Testis (tissue), 2 donors: ENCODE results near the gene RSL1D1.

Experiments used
- POLR2A ChIP-seq: fragments of 450-650 bp; IDR thresholded peaks from one replicate; pipeline ENCODE4 v1.6.1; 2017; ENCODE audit warnings: antibody characterized with exemption, mild to moderate bottlenecking, moderate library complexity
- TF ChIP-seq, protein P1 (sequence below), 3 experiments: fragments of 450-650 bp in 2 of 3; fragments of 200-600 bp in 1 of 3; sonication (generic) in 1 of 3; IDR thresholded peaks; one replicate each; pipeline ENCODE4 v1.5.1; 2016 to 2019; ENCODE audit warnings: antibody characterized with exemption in 3 of 3, mild to moderate bottlenecking in 2 of 3, moderate library complexity in 1 of 3

DNA sequence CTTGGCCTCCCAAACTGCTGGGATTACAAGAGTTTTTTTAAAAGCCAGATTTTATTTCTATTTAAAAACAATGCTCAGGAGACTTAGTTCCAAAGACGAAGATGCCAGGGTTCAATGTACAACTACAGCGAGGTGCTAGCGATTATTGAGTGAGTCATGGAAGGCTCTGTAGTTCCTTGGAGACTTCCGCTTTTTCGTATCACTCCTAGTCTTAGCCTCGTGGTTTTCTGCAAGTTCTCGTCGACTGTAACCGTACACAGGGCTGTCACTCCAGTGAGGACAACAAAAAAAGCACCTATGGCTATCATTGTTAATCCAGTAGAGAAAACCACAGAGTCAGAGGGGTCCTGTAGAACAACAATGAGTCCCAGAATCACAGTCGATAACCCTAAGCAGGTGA lies 31.5 kb downstream of the RSL1D1 start:
- TF ChIP-seq, protein P1, sequence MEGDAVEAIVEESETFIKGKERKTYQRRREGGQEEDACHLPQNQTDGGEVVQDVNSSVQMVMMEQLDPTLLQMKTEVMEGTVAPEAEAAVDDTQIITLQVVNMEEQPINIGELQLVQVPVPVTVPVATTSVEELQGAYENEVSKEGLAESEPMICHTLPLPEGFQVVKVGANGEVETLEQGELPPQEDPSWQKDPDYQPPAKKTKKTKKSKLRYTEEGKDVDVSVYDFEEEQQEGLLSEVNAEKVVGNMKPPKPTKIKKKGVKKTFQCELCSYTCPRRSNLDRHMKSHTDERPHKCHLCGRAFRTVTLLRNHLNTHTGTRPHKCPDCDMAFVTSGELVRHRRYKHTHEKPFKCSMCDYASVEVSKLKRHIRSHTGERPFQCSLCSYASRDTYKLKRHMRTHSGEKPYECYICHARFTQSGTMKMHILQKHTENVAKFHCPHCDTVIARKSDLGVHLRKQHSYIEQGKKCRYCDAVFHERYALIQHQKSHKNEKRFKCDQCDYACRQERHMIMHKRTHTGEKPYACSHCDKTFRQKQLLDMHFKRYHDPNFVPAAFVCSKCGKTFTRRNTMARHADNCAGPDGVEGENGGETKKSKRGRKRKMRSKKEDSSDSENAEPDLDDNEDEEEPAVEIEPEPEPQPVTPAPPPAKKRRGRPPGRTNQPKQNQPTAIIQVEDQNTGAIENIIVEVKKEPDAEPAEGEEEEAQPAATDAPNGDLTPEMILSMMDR (IDR thresholded peaks at IDR 0.05): no peak
- no peak for TF ChIP-seq POLR2A
